Measurements from ENCODE around the gene KCNC1.

KCNC1 gene

GRCh38 chr11:17793642-17794170 is 59.1 kb downstream of the KCNC1 start:
- no peaks in the 10 kb centered on the region for H3K36me3 ChIP-seq
- TF ChIP-seq, protein P1, sequence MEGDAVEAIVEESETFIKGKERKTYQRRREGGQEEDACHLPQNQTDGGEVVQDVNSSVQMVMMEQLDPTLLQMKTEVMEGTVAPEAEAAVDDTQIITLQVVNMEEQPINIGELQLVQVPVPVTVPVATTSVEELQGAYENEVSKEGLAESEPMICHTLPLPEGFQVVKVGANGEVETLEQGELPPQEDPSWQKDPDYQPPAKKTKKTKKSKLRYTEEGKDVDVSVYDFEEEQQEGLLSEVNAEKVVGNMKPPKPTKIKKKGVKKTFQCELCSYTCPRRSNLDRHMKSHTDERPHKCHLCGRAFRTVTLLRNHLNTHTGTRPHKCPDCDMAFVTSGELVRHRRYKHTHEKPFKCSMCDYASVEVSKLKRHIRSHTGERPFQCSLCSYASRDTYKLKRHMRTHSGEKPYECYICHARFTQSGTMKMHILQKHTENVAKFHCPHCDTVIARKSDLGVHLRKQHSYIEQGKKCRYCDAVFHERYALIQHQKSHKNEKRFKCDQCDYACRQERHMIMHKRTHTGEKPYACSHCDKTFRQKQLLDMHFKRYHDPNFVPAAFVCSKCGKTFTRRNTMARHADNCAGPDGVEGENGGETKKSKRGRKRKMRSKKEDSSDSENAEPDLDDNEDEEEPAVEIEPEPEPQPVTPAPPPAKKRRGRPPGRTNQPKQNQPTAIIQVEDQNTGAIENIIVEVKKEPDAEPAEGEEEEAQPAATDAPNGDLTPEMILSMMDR (IDR thresholded peaks at IDR 0.05) = no peak
- DNase-seq = no peak
- no peaks in the 10 kb centered on the region for H3K4me1 ChIP-seq
- intact Hi-C loops (cut with DNase I; ENCODE audit: low total_unique reads) = no loop called here
- no peaks in the 10 kb centered on the region for H3K27me3 ChIP-seq
- no peak overlapping the region for H3K27ac ChIP-seq
- no peaks in the 10 kb centered on the region for H3K9me3 ChIP-seq
- no peak overlapping the region for H3K4me3 ChIP-seq

DNA sequence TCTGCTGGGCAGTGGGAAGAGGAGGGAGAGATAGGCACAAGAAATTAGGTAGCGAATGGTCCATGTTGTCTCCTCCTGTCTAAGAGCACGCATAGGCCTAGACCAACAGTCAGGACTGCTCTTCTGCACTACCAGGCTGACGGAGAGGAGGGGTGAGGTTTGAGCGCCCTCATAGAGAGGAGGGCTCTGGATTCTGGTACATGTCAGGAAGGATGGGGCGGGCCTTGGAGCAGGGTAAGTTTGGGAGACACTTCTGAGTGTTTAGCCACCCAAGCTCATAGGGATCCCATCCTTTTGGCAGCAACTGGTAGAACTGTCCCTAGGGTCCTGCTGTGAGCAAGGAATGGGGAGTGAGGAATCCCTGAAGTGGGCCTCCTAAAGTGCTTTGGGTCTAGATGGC is 60.4 kb downstream of the KCNC1 start:
- Histone ChIP-seq H3K4me1 (no peaks in the 10 kb centered on the region), H3K27me3 (no peaks in the 10 kb centered on the region), H3K36me3 (no peaks in the 10 kb centered on the region), H3K27ac (no peak overlapping the region), H3K4me3 (no peak overlapping the region), H3K9me3 (no peaks in the 10 kb centered on the region)
- intact Hi-C loops (cut with DNase I; ENCODE audit: low total_unique reads) = no loop called here
- TF ChIP-seq, protein P1 (IDR thresholded peaks at IDR 0.05) = no peak
- DNase-seq = no peak

DNA sequence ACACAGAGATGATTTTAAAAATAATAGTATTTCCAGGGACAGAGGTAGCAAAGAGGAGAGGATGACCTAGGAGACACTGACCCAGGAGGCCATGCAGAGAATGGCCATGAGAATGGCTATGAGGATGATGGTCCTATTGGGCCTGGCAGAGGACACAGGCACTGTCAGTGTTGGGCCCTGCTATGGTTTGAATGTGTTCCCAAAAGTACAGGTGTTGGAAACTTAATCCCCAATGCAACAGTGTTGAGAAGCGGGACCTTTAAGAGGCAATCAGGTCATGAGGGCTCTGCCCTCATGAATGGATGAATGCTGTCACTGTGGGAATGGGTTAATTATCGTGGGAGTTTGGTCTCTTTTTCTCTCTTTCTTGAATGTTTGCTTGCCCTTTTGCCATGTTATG is 61.6 kb downstream of the KCNC1 start:
- no peaks in the 10 kb centered on the region for H3K27me3 ChIP-seq
- no peaks in the 10 kb centered on the region for H3K4me1 ChIP-seq
- H3K4me3 ChIP-seq = no peak overlapping the region
- TF ChIP-seq, protein P1 (IDR thresholded peaks at IDR 0.05) = no peak
- no peak overlapping the region for H3K27ac ChIP-seq
- no peak for DNase-seq
- H3K9me3 ChIP-seq = no peaks in the 10 kb centered on the region
- intact Hi-C loops (cut with DNase I; ENCODE audit: low total_unique reads) = no loop called here
- H3K36me3 ChIP-seq = no peaks in the 10 kb centered on the region

DNA sequence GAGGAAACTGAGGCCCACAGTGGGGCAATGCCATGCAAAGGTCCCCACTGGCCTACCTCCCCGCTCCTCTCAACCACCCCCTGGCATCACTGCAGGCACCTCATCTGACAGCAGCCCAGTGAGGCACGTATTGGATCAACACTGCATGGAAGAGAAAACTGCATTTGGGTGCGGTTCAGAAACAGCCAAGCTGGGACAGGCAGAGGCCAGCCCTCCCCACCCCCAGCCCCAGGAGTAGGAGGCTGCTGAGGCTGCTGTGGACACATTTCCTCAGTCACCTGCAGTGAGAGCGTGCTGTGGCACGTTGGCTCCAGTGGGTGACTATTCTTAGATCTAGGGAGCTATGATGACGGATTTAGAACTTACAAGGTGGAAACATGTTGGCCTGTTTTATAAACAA is 63.7 kb downstream of the KCNC1 start:
- Histone ChIP-seq H3K4me3 (no peak overlapping the region), H3K9me3 (no peaks in the 10 kb centered on the region), H3K27ac (no peak overlapping the region), H3K4me1 (no peaks in the 10 kb centered on the region), H3K36me3 (no peaks in the 10 kb centered on the region), H3K27me3 (no peaks in the 10 kb centered on the region)
- TF ChIP-seq, protein P1 (IDR thresholded peaks at IDR 0.05) = no peak
- DNase-seq = no peak
- intact Hi-C loops (cut with DNase I; ENCODE audit: low total_unique reads) = no loop called here

GRCh38 chr11:17798716-17799115 is 64.1 kb downstream of the KCNC1 start:
- DNase-seq = no peak
- H3K27me3 ChIP-seq = no peaks in the 10 kb centered on the region
- H3K4me3 ChIP-seq = no peak overlapping the region
- intact Hi-C loops (cut with DNase I; ENCODE audit: low total_unique reads) = no loop called here
- no peaks in the 10 kb centered on the region for H3K9me3 ChIP-seq
- no peaks in the 10 kb centered on the region for H3K4me1 ChIP-seq
- TF ChIP-seq, protein P1 (IDR thresholded peaks at IDR 0.05) = no peak
- H3K36me3 ChIP-seq = no peaks in the 10 kb centered on the region
- no peak overlapping the region for H3K27ac ChIP-seq

DNA sequence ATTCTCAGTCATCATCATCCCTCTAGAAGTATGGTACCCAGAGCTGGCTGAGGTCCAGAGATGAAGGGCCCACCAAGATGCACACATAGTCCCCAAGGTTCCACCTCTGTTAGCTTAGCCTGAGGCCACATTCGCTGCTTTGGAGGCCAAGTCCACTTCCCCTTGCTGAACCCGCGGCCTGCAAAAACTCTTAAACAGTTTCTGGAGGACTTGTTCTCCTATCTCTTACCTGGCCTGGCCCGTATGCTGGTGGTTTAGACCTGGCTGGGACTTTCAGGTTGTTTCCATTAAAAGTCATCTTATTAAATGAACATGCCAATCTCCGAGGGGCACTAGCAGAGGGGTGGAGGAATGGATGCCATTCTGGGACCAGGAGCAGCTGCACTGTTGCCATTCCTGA is 64.6 kb downstream of the KCNC1 start:
- no peaks in the 10 kb centered on the region for H3K27me3 ChIP-seq
- no peak for DNase-seq
- no peaks in the 10 kb centered on the region for H3K4me1 ChIP-seq
- H3K4me3 ChIP-seq = no peak overlapping the region
- H3K27ac ChIP-seq = no peak overlapping the region
- H3K36me3 ChIP-seq = no peaks in the 10 kb centered on the region
- no peaks in the 10 kb centered on the region for H3K9me3 ChIP-seq
- intact Hi-C loops (cut with DNase I; ENCODE audit: low total_unique reads) = no loop called here
- TF ChIP-seq, protein P1 (IDR thresholded peaks at IDR 0.05) = no peak

Data from tibial artery (tissue), 4 donors.